ENCODE results near the gene HEATR1.

Gene HEATR1

GRCh38 chr1:236534151-236534651 is 70.1 kb downstream of the HEATR1 start:
- no peak overlapping the region for H3K4me3 ChIP-seq (ENCODE audit: low read depth, low read length)
- no peak for TF ChIP-seq CTCF (IDR thresholded peaks at IDR 0.05; ENCODE audit: low read depth, low read length, missing control alignments)
- DNase-seq (ENCODE audit: low read depth), result no peak

GRCh38 chr1:236532850-236533249 is 71.5 kb downstream of the HEATR1 start:
- TF ChIP-seq CTCF (IDR thresholded peaks at IDR 0.05; ENCODE audit: low read depth, low read length, missing control alignments), result no peak
- no peak for DNase-seq (ENCODE audit: low read depth)
- no peak overlapping the region for H3K4me3 ChIP-seq (ENCODE audit: low read depth, low read length)

GRCh38 chr1:236530959-236531358 is 73.4 kb downstream of the HEATR1 start:
- DNase-seq (ENCODE audit: low read depth), result no peak
- no peak overlapping the region for H3K4me3 ChIP-seq (ENCODE audit: low read depth, low read length)
- TF ChIP-seq CTCF (IDR thresholded peaks at IDR 0.05; ENCODE audit: low read depth, low read length, missing control alignments), result no peak

GRCh38 chr1:236530286-236530685 is 74.0 kb downstream of the HEATR1 start:
- DNase-seq (ENCODE audit: low read depth), result no peak
- TF ChIP-seq CTCF (IDR thresholded peaks at IDR 0.05; ENCODE audit: low read depth, low read length, missing control alignments), result no peak
- H3K4me3 ChIP-seq (ENCODE audit: low read depth, low read length), result no peak overlapping the region

- no peak overlapping the region for H3K4me3 ChIP-seq (ENCODE audit: low read depth, low read length)
- DNase-seq (ENCODE audit: low read depth), result no peak
- no peak for TF ChIP-seq CTCF (IDR thresholded peaks at IDR 0.05; ENCODE audit: low read depth, low read length, missing control alignments)
Observed at GRCh38 chr1:236526079-236526478, 78.2 kb downstream of the HEATR1 start.

- DNase-seq (ENCODE audit: low read depth), result no peak
- peak overlapping the region; percentile 99 for H3K4me3 ChIP-seq (ENCODE audit: low read depth, low read length)
Observed at GRCh38 chr1:236524895-236525184, 79.5 kb downstream of the HEATR1 start.

More at GRCh38 chr1:236524895-236525184, 79.5 kb downstream of the HEATR1 start:
- TF ChIP-seq CTCF (IDR thresholded peaks at IDR 0.05; ENCODE audit: low read depth, low read length, missing control alignments), result no peak

Measured in GM12864 (cell line).